OCI-LY3 (cell line): ENCODE measurements around the gene MCF2L2.

ENCODE experiments used
- H2AFZ ChIP-seq: fragments of 200-600, 300-600 bp; shearing (Covaris generic); 2 replicates; pipeline ENCODE4 v1.6.0; 2014; ENCODE audit warnings: antibody characterized with exemption, low read depth, low read length
- H3K27ac ChIP-seq: fragments of 200-600, 300-600 bp; sonication (generic); 2 replicates; pipeline ENCODE4 v1.5.1; 2014; ENCODE audit warnings: mild to moderate bottlenecking, low read length, moderate library complexity, mixed read lengths
- H3K27me3 ChIP-seq: fragments of 200-600, 300-600 bp; sonication (generic); 2 replicates; pipeline ENCODE4 v1.6.1; 2014; ENCODE audit warnings: low read depth, low read length, mixed read lengths
- H3K36me3 ChIP-seq: fragments of 200-600, 300-600 bp; sonication (generic); replicated peaks from 2 replicates; pipeline ENCODE3; 2014; ENCODE audit warnings: low read depth, low read length, mixed read lengths
- H3K4me1 ChIP-seq: fragments of 300-600, 200-600 bp; sonication (generic); 2 replicates; pipeline ENCODE4 v1.6.1; 2014; ENCODE audit warnings: low read length, mixed read lengths
- H3K4me2 ChIP-seq: fragments of 200-600, 300-600 bp; sonication (generic); 2 replicates; pipeline ENCODE4 v1.6.1; 2014; ENCODE audit warnings: low read length, mixed read lengths
- H3K4me3 ChIP-seq: fragments of 300-600, 200-600 bp; sonication (generic); 2 replicates; pipeline ENCODE4 v1.5.1; 2014; ENCODE audit warnings: antibody characterized with exemption, mild to moderate bottlenecking, low read length, moderate library complexity
- H3K79me2 ChIP-seq: fragments of 300-600, 200-600 bp; shearing (Covaris generic); 2 replicates; pipeline ENCODE4 v1.6.1; 2014; ENCODE audit warnings: mild to moderate bottlenecking, low read length, mixed read lengths
- H3K9ac ChIP-seq: fragments of 300-600, 200-600 bp; shearing (Covaris generic); 2 replicates; pipeline ENCODE4 v1.6.0; 2014; ENCODE audit warnings: mild to moderate bottlenecking, low read length, moderate library complexity
- H3K9me3 ChIP-seq: fragments of 200-600, 300-600 bp; shearing (Covaris generic); 2 replicates; pipeline ENCODE4 v1.6.1; 2014; ENCODE audit warnings: low read length, mixed read lengths; ENCODE audit not compliant: insufficient read depth
- H4K20me1 ChIP-seq: fragments of 200-600, 300-600 bp; sonication (generic); 2 replicates; pipeline ENCODE4 v1.6.1; 2016; ENCODE audit warnings: low read length, mixed read lengths; ENCODE audit not compliant: insufficient read depth
- CTCF ChIP-seq: fragments of 200-600, 300-600 bp; sonication (generic); IDR thresholded peaks from 2 replicates; pipeline ENCODE4 v1.5.1; 2014; ENCODE audit warnings: antibody characterized with exemption, low read length, low read depth
- EZH2phosphoT487 ChIP-seq: fragments of 200-600 bp; shearing (Covaris generic); IDR thresholded peaks from 2 replicates; pipeline ENCODE4 v1.6.1; 2018; ENCODE audit warnings: antibody characterized with exemption, mixed run types, low read depth

Gene MCF2L2

GRCh38 chr3:183132409-183132808, 296.0 kb downstream of the MCF2L2 start:
- Histone ChIP-seq H3K4me3 (no peak overlapping the region), H3K36me3 (peaks cover 5% of the 10 kb centered on the region), H3K4me1 (peaks cover 8% of the 10 kb centered on the region), H3K9me3 (peaks cover 9% of the 10 kb centered on the region; the same call in 1 of the 2 replicates), H4K20me1 (no peaks in the 10 kb centered on the region), H3K4me2 (no peak overlapping the region), H2AFZ (no peak overlapping the region), H3K79me2 (no peaks in the 10 kb centered on the region), H3K9ac (no peak overlapping the region), H3K27ac (no peak overlapping the region), H3K27me3 (peaks cover 57% of the 10 kb centered on the region)
- TF ChIP-seq CTCF (no peak), EZH2phosphoT487 (no peak)

DNA sequence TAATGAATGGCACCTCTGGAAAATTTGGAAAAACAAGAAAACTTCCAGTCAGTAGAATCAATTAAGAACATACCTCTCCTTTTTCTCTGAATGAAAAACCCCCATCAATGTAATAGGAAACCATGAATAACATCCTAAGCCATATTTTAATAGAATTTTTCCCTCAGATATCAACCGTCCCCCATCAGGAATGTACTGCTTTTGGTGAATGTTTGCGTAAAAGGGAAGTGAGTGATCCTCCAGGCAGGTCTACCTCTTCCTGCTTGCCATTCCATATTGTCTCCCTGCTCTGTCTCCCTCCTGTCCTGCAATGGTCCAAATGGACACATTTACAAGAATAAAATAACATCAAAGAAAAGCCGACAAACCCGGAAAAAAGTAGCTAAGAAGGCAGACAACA, 296.7 kb downstream of the MCF2L2 start:
- Histone ChIP-seq H3K27me3 (peaks cover 60% of the 10 kb centered on the region), H3K27ac (no peak overlapping the region), H3K4me3 (no peak overlapping the region), H2AFZ (no peak overlapping the region), H3K9ac (no peak overlapping the region), H3K79me2 (no peaks in the 10 kb centered on the region), H3K4me2 (no peak overlapping the region), H3K9me3 (peaks cover 9% of the 10 kb centered on the region; the same call in 1 of the 2 replicates), H3K4me1 (peaks cover 8% of the 10 kb centered on the region), H4K20me1 (no peaks in the 10 kb centered on the region), H3K36me3 (peaks cover 5% of the 10 kb centered on the region)
- TF ChIP-seq EZH2phosphoT487 (no peak), CTCF (no peak)

DNA sequence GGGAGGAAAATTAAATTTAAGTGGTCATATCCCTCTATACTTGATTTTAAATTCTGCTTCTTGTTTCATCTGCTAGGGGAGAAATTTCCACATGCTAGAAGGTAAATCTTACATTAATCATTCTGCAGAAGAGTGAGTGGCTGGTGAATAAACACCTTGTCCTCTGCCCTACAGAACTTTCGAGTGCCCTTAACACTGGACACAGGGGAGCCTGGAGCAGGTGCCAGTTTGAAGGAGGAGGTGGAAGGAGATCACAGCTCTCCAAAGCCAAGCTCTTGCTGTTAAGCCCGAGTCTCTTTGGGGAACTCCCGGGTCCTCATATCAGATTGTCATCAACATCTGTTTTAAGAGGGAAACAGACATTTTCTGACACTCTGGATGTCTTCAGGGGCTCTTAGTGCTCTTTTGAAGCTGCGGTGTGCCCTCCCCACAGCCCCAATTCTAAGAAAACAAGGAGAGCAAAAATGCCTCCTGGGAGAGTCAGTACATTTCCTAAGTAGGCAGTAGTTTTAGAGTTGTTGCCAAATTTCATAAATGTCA, 297.2 kb downstream of the MCF2L2 start:
- H2AFZ ChIP-seq = no peak overlapping the region
- H3K9me3 ChIP-seq = peaks cover 9% of the 10 kb centered on the region; the same call in 1 of the 2 replicates
- H3K27ac ChIP-seq = no peak overlapping the region
- H4K20me1 ChIP-seq = no peaks in the 10 kb centered on the region
- H3K36me3 ChIP-seq = peaks cover 5% of the 10 kb centered on the region
- no peaks in the 10 kb centered on the region for H3K79me2 ChIP-seq
- peaks cover 62% of the 10 kb centered on the region for H3K27me3 ChIP-seq
- TF ChIP-seq EZH2phosphoT487 = no peak
- TF ChIP-seq CTCF = no peak
- no peak overlapping the region for H3K4me3 ChIP-seq
- peaks cover 8% of the 10 kb centered on the region for H3K4me1 ChIP-seq
- no peak overlapping the region for H3K4me2 ChIP-seq
- no peak overlapping the region for H3K9ac ChIP-seq

- Histone ChIP-seq H3K27ac (no peak overlapping the region), H3K27me3 (peaks cover 56% of the 10 kb centered on the region), H3K4me3 (no peak overlapping the region), H2AFZ (no peak overlapping the region), H4K20me1 (no peaks in the 10 kb centered on the region), H3K4me2 (no peak overlapping the region), H3K79me2 (no peaks in the 10 kb centered on the region), H3K36me3 (peaks cover 5% of the 10 kb centered on the region), H3K9ac (no peak overlapping the region), H3K9me3 (peaks cover 9% of the 10 kb centered on the region; the same call in 1 of the 2 replicates), H3K4me1 (peaks cover 8% of the 10 kb centered on the region)
- no peak for TF ChIP-seq CTCF
- no peak for TF ChIP-seq EZH2phosphoT487
Measured at GRCh38 chr3:183129243-183129642, 299.2 kb downstream of the MCF2L2 start.
